Upper lobe of right lung (tissue), 1 donor: Measurements from ENCODE around the gene TTLL8. TPM values are rescaled to one million over a fixed set of nuclear protein-coding genes. Genes with fewer than 3 reads are reported as not detected.
A peak's percentile ranks its signal among the peaks of the same experiment; 100 is the strongest.

Source experiments
- ATAC-seq: fragments of 200-7000 bp; cut with Tn5 transposase; one replicate; pipeline ENCODE4 v1.9.1; 2020; ENCODE audit warnings: mild to moderate bottlenecking, moderate library complexity
- DNase-seq: peaks from one replicate; pipeline ENCODE4 v3.0.0-alpha.2; 2020
- H3K27ac ChIP-seq: fragments of 200-600 bp; one replicate; pipeline ENCODE4 v1.8.0; 2022
- H3K27me3 ChIP-seq: fragments of 200-600 bp; one replicate; pipeline ENCODE4 v1.8.0; 2022; ENCODE audit warnings: mild to moderate bottlenecking
- H3K36me3 ChIP-seq: fragments of 200-600 bp; one replicate; pipeline ENCODE4 v1.8.0; 2022
- H3K4me1 ChIP-seq: fragments of 200-600 bp; one replicate; pipeline ENCODE4 v1.8.0; 2022
- H3K4me3 ChIP-seq: fragments of 200-600 bp; one replicate; pipeline ENCODE4 v1.8.0; 2022; ENCODE audit warnings: mild to moderate bottlenecking
- H3K9me3 ChIP-seq: fragments of 200-600 bp; one replicate; pipeline ENCODE4 v1.8.0; 2022
- CTCF ChIP-seq: fragments of 200-600 bp; IDR thresholded peaks from one replicate; pipeline ENCODE4 v1.8.0; 2022; ENCODE audit warnings: antibody characterized with exemption
- intact Hi-C: fragments of 100-400 bp; cut with DNase I; formaldehyde crosslinking; loops from one replicate; pipeline ENCODE4 v1.11.0; 2022
- total RNA-seq: library from RNA; stranded (reverse); fragmentation: NEBNext Ultra II Directional; extraction: Animal tissue kit (Norgen Biotek cat#: 25700); gene quantifications from one replicate; pipeline ENCODE4 v1.2.1, GENCODE V29; 2021
- donor health status: DM: no; HTN: yes; CAD: no; lungs with severe emphysema.

The TTLL8 gene
- total RNA-seq, 1 donor from 2014 or later = not detected

- DNase-seq = peak; percentile 54
- no peaks in the 10 kb centered on the region for H3K36me3 ChIP-seq
- no peak for ATAC-seq
- intact Hi-C loops = no loop called here
- H3K27ac ChIP-seq = no peak overlapping the region
- peaks cover 63% of the 10 kb centered on the region for H3K27me3 ChIP-seq
- H3K4me3 ChIP-seq = no peak overlapping the region
- H3K9me3 ChIP-seq = no peaks in the 10 kb centered on the region
- H3K4me1 ChIP-seq = peaks cover 6% of the 10 kb centered on the region
- no peak for TF ChIP-seq CTCF
These were observed 42.4 kb downstream of the TTLL8 start for GRCh38 chr22:50015451-50016307.

GRCh38 chr22:50014655-50015401 lies 43.3 kb downstream of the TTLL8 start:
- H3K27ac ChIP-seq = no peak overlapping the region
- ATAC-seq = no peak
- H3K36me3 ChIP-seq = no peaks in the 10 kb centered on the region
- no peaks in the 10 kb centered on the region for H3K9me3 ChIP-seq
- peak; percentile 62 for DNase-seq
- intact Hi-C loops = no loop called here
- peaks cover 71% of the 10 kb centered on the region for H3K27me3 ChIP-seq
- H3K4me1 ChIP-seq = peaks cover 6% of the 10 kb centered on the region
- H3K4me3 ChIP-seq = no peak overlapping the region
- TF ChIP-seq CTCF = no peak

GRCh38 chr22:50014053-50014501 lies 44.0 kb downstream of the TTLL8 start:
- no peak for TF ChIP-seq CTCF
- Histone ChIP-seq H3K27me3 (peaks cover 73% of the 10 kb centered on the region), H3K4me1 (peaks cover 6% of the 10 kb centered on the region), H3K27ac (no peak overlapping the region), H3K36me3 (no peaks in the 10 kb centered on the region), H3K4me3 (no peak overlapping the region), H3K9me3 (no peaks in the 10 kb centered on the region)
- DNase-seq (peak; percentile 59), ATAC-seq (no peak)
- intact Hi-C loops = no loop called here

- TF ChIP-seq CTCF = peak; percentile 4
- peaks cover 72% of the 10 kb centered on the region for H3K27me3 ChIP-seq
- no peaks in the 10 kb centered on the region for H3K36me3 ChIP-seq
- ATAC-seq = no peak
- no peaks in the 10 kb centered on the region for H3K9me3 ChIP-seq
- DNase-seq = peak; percentile 57
- H3K4me3 ChIP-seq = no peak within 1 kb of the TSS
- intact Hi-C loops = no loop called here
- H3K27ac ChIP-seq = no peak within 1 kb of the TSS
- H3K4me1 ChIP-seq = peaks cover 6% of the 10 kb centered on the region
These were observed 45.6 kb downstream of the TTLL8 start, which contains the start of gene IL17REL for GRCh38 chr22:50012211-50013181. IL17REL (minus strand) TSS chr22:50012765; CDS start chr22:50012646, 119 bp downstream.
